Measurements from ENCODE around the gene COL11A2.
A peak's percentile ranks its signal among the peaks of the same experiment; 100 is the strongest.
"Not testable (repeated sequence)": the region's sequence is repeated elsewhere in the genome, so short reads cannot be mapped to it uniquely, and the experiment has no call there.

The COL11A2 gene

GRCh38 chr6:33192105-33192646 is at the start of gene COL11A2:
Gene COL11A2 (minus strand): TSS chr6:33192467. CDS start chr6:33192240, 227 bp downstream.
- FAIRE-seq, result no peak

DNA sequence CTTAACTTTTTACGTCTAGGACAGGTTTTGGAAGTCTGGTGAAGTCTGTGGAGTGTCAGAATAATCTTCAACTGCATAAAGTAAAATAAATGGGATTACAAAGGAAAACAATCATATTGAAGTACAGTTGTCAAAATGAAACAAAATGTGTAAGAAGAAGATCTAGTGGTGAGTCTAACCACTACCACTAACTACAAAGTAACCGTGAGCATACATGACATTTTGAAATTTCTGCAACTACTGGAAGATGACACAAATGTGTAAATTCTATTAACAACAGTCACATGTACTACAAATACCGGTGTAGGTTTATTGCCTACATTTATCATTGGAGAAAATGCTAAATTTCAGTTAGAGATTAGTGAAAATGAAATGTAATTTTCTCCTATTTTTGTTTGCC is 49.7 kb upstream of the COL11A2 start:
- FAIRE-seq (no peak), DNase-seq (ENCODE audit: insufficient read length, low spot score) (no peak)

More at GRCh38 chr6:33192105-33192646, at the start of gene COL11A2:
- no peak for DNase-seq (ENCODE audit: insufficient read length, low spot score)

GRCh38 chr6:33237741-33238140 is 45.5 kb upstream of the COL11A2 start:
- FAIRE-seq (no peak), DNase-seq (ENCODE audit: insufficient read length, low spot score) (no peak)

DNA sequence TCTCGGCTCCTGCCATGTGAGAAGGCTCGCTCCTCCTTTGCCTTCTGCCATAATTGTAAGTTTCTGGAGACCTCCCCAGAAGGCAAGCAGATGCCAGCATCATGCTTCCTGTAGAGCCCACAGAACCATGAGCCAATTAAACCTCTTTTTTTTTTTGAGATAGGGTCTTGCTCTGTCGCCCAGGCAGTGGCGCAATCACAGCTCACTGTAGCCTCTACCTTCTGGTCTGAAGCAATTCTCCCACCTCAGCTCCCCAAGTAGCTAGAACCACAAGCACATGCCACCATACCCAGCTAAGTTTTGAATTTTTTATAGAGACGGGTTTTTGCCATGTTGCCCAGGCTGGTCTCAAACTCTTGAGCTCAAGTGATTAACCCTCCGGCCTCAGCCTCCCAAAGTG is 44.6 kb upstream of the COL11A2 start:
- no peak for FAIRE-seq

GRCh38 chr6:33236328-33236727 is 44.1 kb upstream of the COL11A2 start:
- DNase-seq (ENCODE audit: insufficient read length, low spot score) (no peak), FAIRE-seq (no peak)

More for the DNA sequence above, 44.6 kb upstream of the COL11A2 start:
- DNase-seq (ENCODE audit: insufficient read length, low spot score), result no peak

- FAIRE-seq (no peak), DNase-seq (ENCODE audit: insufficient read length, low spot score) (no peak)
Measured at GRCh38 chr6:33235221-33235634, 43.0 kb upstream of the COL11A2 start.

DNA sequence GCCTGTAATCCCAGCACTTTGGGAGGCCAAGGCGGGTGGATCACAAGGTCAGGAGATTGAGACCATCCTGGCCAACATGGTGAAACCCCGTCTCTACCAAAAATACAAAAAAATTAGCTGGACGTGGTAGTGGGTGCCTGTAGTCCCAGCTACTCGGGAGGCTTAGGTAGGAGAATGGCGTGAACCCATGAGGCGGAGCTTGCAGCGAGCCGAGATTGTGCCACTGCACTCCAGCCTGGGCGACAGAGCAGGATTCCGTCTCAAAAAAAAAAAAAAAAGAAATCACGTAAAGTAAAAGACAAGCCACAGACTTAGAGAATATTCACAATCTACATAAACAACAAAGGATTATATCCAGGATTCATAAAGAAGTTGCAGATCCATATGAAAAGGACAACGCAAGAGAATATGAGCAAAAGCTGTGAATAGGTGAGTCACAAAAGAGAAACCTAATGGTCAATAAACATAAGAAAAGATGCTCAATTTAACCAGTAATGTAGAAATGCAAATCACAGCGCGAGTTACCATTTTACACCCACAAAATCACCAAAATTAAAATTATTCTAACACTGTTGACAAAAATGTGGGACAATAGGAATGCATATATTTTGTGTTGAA is 34.3 kb upstream of the COL11A2 start:
- DNase-seq (ENCODE audit: insufficient read length, low spot score); FAIRE-seq: not testable (repeated sequence)

GRCh38 chr6:33217681-33218080 is 25.4 kb upstream of the COL11A2 start:
- DNase-seq (ENCODE audit: insufficient read length, low spot score) (no peak), FAIRE-seq (no peak)

GRCh38 chr6:33217246-33217645 is 25.0 kb upstream of the COL11A2 start:
- DNase-seq (ENCODE audit: insufficient read length, low spot score), result no peak
- no peak for FAIRE-seq

DNA sequence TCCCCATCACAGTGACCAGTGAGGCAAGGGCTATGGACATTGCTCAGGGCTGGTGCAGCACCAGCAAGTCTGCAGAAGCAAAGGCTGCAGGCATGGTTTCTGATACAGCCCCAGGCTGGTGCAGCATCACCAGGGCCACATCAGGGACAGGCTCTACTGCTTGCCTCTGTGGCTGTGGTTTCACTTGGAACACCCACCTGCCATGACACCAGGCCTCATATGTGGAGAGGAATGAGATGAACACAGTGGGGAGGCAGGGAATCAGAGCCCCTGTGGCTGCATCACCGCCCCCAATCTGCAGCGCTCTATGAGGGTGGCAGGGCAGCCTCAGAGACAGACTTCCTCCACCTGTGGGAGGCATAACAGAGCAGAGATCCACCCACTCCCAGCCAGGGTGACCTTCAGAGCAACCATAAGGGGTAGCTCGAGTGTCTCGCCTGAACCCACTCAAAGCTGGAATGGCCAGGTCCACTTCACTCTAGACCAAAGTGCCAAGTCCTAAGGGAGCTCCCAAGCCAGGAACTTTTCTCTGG is 23.9 kb upstream of the COL11A2 start:
- no peak for DNase-seq (ENCODE audit: insufficient read length, low spot score)
- no peak for FAIRE-seq

DNA sequence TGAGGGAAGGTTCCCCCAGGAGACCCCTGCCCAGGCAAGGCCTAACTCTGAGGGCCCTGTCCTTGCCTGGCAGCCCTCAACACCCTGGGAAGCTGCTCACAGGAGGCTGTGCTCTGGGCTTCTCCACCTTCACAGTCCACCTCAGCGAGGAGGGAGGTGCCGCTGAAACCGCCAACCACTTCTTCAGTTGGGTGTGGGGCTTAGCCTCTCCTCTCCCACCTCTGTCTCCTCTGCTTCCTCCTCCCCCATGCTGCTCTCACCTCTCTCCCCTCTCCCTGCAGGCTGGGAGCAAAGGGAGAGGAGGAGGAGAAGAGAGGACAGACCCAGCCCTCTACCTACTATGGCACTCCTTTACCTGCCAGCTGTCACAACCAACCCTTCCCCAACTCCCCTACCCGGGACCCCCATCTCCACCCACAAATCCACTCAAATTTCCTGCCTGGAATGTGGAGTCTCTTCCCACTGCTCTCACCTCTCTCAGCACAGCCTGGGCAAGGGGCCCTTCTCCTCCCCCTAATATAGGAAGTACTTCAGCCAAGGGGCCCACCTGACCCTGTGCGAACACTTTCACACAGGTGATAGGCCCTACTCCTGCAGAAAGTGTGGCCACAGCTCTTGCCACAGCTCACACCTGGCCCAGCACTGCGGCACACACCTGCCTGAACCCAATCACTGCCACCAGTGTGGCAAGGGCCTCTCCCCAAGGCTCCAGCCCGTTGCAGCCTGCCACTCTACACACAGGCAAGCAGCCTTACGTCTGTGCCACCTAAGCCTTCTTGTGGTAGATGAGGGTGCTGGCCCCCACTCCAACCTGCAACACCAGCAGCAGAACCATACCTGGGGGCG is 23.2 kb upstream of the COL11A2 start:
- no peak for DNase-seq (ENCODE audit: insufficient read length, low spot score)
- no peak for FAIRE-seq

GRCh38 chr6:33213989-33214335 is 21.7 kb upstream of the COL11A2 start:
- DNase-seq (ENCODE audit: insufficient read length, low spot score) (no peak), FAIRE-seq (no peak)

DNA sequence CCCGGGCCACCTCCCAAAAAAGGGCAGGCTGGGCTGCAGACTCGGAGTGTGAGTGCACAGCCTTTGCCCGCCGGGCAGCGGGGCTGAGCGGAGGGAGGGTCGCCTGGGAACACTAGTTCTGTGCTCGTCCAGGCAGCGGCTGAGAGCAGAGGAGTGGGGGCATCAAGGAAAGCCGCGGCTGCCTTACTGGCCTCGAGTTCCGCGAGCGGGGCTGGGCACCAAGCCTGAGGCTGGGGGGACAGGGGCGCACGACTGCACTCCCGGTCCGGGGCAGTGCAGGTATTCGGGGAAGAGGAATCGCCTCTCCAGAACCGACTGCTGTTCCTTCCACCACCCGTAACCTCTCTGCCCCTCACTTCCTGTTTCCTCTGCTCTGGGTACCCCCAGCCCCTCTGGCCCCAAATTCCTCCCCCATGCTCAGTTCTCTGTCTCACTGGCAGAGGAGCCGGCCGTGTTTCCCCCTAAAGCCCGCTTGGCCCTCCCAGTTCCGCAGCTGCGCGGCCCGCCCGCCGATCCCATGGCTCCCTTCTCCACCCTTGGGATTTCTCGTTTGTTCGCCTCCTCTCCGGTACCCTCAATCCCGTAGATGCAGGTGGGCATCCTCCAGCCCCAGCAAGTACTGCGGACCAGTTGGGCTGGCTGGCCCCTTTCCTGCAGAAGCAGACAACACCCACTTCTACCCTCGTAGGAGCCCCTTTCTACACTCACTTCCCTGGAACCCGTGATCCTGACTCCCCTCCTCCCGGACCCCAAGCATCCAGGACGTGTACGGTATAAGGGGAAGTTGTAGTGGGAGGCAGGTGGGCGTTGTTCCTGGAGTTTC is 21.1 kb upstream of the COL11A2 start:
- FAIRE-seq (no peak), DNase-seq (ENCODE audit: insufficient read length, low spot score) (no peak)

GRCh38 chr6:33212857-33213165 is 20.5 kb upstream of the COL11A2 start:
- FAIRE-seq, result no peak
- DNase-seq (ENCODE audit: insufficient read length, low spot score), result no peak

- DNase-seq (ENCODE audit: insufficient read length, low spot score), result no peak
- no peak for FAIRE-seq
Measured at GRCh38 chr6:33211666-33212422, 19.6 kb upstream of the COL11A2 start.

GRCh38 chr6:33211136-33211535 is 18.9 kb upstream of the COL11A2 start:
- FAIRE-seq, result no peak
- no peak for DNase-seq (ENCODE audit: insufficient read length, low spot score)

DNA sequence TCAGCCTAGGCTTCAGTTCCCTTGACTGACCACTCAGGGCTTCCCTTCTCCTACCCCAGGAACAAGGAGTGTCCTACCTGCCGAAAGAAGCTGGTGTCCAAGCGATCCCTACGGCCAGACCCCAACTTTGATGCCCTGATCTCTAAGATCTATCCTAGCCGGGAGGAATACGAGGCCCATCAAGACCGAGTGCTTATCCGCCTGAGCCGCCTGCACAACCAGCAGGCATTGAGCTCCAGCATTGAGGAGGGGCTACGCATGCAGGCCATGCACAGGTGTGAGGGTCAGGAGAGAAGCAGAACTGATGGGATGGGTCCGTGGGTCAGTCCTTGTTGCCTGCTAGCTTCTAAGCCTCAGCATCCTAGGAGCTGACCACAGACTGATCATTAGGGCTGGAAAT is 17.6 kb upstream of the COL11A2 start:
- FAIRE-seq, result no peak
- no peak for DNase-seq (ENCODE audit: insufficient read length, low spot score)

DNA sequence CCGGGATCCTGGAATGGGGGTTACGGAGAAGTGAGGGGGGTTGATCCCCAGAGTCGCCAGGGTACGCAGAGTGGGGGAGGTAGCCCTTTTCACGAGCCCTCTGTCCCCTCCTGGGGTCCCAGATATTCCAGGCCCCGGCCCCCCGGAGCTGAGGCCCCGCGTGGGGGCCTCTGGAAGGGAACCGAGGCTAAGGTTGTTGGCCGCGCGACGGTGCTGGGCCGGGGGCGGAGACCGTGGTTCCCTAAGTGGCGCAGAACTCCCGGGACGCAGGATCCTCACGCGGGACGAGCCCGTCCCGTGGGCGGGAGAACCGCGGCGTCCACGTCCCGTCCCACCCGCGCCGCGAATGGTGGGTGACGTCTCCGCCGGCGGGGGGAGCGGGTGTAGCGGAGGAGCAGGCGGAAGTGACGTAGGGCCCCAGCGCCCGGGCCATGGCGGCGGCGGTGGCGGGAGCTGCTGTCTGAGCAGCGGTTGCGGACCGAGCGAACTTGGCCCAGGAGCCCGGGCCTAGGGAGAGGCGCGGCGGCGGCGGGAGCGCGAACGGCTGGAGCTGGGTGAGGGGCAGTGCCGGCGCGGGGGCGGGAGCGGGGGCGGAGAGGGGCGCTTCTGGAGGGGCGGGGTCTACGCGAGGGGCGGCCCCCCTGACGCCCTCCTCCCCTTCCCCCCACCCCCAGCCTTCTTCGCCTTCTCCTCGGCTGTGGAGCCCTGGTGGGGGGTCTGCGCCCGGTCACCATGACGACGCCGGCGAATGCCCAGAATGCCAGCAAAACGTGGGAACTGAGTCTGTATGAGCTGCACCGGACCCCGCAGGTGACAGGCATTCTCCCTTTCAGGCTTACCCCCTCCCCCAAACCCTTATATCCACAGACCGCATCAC is 16.1 kb upstream of the COL11A2 start, which contains the start of gene RING1:
Gene RING1, plus strand, starts transcription at position 410 of the 877 bp plus-strand sequence. Its CDS starts 323 bp downstream, at position 733.
- peak; percentile 64 for FAIRE-seq

DNA sequence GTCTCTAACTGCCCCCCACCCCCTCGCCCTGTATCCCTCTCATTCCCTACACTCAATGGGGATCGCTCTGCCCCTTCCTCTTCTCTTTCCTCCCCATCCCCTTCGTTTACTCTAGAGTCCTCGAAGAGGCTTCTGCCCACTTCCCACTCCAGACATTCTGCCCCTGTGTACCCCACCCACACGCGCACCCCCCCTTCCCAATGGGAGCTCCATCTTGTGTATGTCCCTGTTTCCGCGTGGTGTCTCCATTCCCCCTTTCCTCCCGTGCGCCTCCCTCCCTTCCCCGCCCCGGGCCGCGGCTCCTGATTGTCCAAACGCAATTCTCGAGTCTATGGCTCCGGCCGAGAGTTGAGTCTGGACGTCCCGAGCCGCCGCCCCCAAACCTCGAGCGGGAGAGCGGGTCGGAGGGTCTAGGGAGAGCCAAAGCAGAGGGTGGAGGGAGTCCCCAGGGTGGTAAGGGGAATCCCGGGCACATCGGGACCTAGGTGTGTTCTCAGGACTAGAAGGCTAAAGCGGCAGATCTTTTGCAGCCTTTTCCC is 15.4 kb upstream of the COL11A2 start:
- DNase-seq (ENCODE audit: insufficient read length, low spot score), result no peak
- peak; percentile 73 for FAIRE-seq

More for the DNA sequence above, 16.1 kb upstream of the COL11A2 start, which contains the start of gene RING1:
- DNase-seq (ENCODE audit: insufficient read length, low spot score), result peak; percentile 90

All from GM19239 (cell line).